ENCODE results near the gene TCN2.
"Not testable (repeated sequence)": the region's sequence is repeated elsewhere in the genome, so short reads cannot be mapped to it uniquely, and the experiment has no call there.

The TCN2 gene

DNA sequence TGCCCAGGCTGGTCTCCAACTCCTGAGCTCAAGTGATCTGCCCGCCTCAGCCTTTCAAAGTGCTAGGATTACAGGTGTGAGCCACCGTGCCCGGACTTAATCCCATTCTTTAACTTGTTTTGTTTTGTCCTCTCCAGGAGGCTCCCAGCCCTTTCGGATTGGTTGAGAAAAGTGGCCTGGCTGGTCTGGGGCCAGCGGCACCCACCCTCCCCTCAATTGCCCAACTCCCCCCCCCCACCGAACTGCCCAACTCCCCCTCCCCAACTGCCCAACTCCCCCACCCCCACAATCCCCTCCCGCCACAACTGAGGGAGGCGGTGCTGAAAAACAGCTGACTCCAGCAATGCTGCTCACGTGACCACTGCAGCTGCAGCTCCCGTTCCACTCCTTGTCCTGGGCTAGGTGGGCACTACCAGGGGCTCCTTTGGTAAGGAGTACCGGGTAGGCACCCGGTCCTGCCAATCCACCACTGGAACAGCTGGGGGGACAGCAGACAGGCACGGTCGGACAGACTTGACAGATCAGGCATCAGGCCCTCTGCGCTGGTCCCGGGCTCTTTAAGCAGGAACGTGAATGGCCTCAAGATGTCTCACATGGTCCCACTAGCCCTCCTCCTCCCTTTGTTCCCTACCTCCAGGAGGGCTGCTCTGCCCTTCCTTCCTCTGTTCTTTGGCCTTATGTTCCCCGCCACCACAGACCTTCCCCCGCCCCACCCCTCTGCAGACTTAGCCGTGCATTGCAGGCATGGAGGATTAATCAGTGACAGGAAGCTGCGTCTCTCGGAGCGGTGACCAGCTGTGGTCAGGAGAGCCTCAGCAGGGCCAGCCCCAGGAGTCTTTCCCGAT is at the start of gene TCN2:
TCN2 (plus strand) TSS at position 720 of the 845 bp plus-strand sequence. CDS start 158 bp downstream, outside the sequence.
- DNase-seq: no peak

- DNase-seq: no peak
Measured at GRCh38 chr22:30557243-30557642, 49.7 kb upstream of the TCN2 start.

DNA sequence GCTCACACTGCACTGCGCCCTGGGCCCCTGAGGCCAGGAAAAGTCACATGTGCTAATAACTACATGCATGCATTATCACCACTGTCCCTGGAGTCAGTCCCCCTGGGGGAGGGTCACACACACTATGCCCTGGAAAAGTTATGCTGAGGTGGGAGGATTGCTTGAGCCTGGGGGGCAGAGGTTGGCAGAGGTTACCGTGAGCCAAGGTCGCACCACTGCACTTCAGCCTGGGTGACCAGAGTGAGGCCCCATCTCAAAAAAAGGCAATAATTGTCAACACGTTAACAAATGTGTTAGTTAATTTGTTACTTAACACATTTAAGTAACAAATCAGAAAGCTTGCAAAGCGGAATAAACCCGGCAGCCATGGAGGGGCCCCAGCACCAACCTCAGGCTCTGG is 47.1 kb upstream of the TCN2 start:
- DNase-seq: no peak

DNA sequence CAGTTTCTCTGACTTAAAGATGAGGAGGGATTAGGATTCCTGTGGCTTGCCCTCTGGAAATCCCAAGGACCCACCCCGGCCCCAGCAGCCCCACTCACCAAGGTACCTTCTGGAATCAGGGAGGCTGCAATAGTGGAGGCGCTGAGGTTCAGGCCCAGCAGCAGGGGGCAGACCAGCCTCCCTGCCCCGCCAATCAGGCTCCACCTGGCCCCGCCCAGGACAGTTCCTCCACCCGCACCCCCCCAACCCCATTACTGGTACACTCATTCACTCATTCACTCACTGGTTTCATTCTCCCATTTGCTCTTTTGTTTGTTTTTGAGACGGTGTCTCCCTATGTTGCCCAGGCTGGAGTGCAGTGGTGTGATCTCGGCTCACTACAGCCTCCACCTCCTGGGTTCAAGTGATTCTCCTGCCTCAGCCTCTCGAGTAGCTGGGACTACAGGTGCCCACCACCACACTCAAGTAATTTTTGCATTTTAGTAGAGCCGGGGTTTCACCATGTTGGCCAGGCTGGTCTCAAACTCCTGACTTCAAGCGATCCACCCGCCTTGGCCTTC is 46.3 kb upstream of the TCN2 start:
- DNase-seq: not testable (repeated sequence)

DNA sequence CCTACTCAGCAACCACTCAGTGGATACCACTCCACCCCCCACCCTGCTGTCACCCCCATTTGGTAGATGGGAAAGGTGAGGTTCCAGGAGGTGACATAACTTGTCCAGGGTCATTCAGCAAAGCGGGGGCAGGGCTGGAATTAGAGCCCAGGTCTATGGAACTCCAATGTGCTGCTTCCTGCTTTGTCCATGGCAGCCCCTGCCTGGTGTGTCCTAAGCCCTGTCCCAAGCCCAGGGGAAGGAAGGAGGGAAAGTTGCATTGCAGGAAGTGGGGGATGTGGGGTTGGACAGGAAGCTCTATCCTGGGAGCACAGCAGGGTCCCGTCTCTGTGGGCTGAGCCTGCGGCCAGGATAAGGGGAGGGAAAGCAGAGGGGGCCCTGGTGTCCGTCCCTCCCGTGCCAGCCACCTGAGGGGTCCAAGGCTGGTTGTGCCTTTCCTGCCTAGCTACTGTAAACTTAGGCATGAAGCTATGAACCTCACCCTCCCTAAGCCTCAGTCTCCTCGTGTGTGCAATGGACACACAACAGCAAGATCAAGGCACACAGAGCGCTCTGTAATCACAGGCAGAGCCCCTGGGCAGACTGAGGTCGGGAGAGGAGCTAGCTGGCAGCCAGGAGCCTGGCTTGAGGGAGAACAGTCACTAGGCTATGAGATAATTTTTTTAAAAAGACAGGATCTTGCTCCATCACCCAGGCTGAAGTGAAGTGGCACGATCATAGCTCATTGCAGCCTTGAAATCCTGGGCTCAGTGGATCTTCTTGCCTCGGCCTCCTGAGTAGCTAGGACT is 45.4 kb upstream of the TCN2 start:
- no peak for DNase-seq

DNA sequence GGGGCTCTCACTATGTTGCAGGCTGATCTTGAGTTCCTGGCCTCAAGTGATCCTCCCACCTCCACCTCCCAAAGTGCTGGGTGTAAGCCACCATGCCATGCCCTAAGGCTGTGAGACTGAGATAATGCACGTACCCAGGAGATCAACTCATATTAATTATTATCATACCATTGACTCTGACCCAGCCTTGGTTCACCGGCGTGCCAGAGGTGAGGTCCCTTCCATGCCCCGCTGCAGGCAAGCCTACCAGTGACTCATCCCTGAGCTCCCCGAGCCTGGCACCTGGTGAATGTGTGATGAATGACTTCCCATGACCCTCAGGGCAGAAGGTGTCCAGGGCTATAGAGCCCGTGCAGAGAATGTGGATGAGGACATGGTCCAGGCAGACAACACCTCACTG is 44.6 kb upstream of the TCN2 start:
- DNase-seq: no peak

DNA sequence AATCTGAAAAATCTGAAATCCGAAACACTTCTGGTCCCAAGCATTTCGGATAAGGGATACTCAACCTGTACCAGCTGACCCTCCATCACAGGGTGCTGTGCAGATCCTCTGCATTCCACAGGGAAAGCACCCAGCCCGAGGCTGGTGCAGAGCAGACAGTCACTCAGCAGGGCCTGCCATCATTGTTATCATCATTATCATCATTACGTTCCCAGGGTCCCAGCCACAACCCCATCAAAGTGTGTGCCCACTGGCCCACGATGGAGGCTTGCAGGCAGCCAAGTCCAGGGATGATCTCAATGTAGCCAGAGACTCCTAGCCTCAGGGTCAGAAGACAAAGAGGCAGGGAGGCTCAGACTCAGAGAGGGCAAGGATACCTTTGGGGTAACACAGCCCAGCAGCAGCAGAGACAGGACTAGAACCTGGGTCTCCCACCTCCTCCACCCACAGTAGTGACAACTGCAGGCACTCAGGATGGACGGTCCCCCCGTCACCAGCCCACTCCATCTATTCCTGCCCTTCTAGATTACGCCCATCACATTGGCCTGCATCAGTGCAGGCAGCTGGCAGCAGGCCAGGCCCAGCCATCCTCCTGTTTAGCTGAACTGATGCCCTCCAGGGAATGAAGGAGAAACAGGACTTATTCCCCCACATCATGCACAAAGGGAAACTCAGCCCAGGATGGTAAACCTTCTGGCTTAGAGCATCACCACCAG is 42.8 kb upstream of the TCN2 start:
- DNase-seq: no peak

DNA sequence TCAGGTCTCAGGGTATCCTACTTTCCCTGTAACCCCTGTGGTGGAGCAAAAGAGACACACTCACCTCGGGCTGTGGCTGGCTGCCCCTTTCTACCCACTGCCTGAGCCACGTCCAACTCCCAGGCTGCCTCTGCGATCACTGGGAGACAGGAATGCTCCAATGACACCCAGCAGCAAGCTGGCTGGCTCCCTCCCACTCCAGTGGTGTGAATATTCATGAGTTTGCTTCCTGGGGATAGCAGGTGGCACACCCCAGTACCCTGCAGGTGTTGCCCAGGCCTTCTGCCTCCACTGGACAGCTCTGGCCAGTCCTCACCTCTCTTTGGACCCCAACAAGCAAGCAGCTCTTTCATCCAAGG is 42.2 kb upstream of the TCN2 start:
- DNase-seq: no peak

DNA sequence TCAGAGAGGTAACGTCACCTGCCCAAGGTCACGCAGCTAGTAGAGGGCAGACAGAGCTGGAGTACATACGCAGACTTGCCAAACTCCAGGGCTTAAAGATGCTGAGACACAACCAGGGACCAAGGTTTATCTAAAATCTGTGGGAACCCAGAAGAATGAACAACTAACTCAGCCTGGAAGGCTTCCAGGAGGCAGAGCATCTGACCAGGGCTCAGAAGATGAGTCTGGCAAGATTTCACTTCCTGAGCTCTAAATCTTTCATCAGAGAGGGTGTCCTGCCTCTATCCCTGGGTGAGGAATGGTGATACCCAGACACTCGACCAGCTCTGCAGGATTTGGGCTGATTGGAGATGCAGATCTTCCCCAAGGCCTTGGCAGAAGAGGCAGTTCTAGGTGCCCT is 41.6 kb upstream of the TCN2 start:
- DNase-seq: no peak

DNA sequence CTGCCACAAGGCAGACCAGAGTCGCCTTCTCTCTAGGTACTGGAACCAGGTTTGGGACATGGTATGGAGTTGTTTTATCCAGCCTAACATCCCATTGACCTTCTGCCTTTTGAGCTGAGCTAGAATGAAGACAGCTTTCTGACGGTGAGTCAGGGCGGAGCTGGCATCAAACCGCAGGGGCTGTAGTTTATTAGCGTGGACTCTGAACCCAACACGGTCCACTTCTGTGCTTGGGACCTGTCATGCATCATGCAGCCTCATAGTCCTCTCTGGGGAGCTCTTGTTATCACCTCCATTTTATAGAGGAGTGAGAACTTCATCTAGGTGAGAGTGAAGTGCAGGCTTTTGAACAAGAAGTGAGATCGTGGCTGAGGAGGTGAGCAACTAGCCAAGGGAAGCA is 40.8 kb upstream of the TCN2 start:
- no peak for DNase-seq

GRCh38 chr22:30567277-30567676 is 39.7 kb upstream of the TCN2 start:
- not testable (repeated sequence) for DNase-seq

DNA sequence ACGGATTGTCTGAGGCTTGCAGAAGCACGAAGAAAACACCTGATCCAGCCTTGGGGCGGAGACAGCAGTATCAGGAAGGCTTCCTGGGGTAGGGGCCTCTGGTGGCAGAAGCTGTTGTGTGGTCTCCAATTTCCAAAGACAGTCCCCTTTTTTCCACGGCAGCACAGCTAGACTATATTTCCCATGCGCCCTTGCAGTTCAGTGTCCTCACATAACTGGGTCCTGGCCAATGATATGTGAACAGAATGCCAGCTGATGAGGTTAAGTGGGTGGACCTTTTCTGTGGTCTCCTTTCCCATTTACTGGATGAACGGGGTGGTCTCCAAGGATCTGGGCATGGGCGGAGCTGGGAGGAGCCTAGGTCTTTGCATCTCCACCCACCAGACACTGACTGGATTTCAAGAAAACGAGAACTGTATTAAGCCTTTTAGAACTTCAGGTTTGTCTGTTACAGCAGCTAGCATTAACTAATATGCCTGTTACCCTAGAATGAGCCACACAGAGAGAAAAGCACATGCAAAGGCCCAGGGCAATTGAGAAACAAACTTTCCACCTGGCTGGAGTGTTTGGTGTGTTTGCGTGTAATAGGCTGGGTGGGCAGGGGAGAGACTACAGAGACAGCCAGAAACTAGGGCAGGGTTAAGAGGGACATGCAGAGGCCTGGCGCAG is 38.7 kb upstream of the TCN2 start:
- no peak for DNase-seq

- DNase-seq: no peak
Measured at GRCh38 chr22:30569674-30570202, 37.2 kb upstream of the TCN2 start.

- DNase-seq: no peak
Measured at GRCh38 chr22:30572210-30572609, 34.8 kb upstream of the TCN2 start.

DNA sequence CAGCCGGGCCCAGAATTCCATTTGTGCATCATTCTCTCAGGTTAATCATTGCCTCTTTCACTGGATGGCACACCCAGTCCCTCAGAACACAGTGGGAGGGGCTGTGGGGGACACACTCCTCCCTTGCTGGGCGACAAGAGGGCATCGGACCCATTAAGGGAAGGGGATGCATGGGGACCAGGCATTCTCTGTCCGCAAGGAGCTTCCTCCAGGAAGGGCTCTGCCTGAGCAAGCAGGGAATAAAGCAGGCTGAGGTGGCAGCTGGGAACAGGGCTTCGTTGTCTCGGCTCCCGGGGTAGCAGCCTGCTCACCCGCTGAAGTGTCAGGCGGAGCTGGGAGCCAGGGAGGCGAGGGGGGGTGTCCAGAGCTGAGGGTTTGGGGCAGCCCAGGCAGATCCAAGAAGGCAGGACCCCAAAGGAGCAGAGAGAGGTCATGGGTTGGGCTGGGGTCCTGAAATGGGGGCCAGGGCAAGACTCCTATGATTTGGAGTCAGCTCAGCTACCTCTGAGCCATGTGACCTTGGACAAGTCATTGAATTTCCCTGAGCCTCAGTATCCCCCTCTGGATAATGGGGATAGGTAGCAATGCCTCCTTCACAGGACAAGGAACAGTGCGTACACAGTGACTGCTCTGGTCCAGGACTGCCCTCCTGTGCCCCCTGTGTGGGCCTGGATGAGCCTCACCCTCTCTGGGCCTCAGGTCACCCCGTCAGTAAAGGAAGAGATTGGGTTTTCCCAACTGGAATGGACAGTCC is 34.0 kb upstream of the TCN2 start:
- DNase-seq: no peak

DNA sequence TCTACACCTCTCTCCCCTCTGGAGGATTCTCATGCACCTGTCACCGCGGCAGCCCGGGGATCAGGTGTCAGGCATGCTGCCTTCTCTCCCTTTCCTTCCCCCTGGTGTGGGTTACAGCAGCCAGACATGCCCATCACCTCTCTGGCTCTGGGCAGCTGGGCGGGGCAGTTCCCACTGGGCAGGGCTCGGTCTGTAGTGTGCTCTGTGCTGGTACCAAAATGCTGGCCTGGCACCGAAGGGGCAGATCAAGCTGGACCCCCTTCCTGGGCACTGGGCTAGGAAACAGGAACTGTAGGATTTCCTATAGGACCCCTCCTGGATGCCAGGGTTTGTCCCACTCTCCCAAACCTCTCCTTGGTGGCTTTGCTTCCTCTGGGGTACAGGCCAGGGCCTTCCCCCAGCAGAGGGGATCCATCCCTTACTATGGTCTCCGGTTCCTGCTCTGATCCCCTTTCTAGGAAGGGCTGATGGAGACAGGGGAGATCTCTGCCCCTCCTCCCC is 33.3 kb upstream of the TCN2 start:
- no peak for DNase-seq

GRCh38 chr22:30574095-30574981 is 32.6 kb upstream of the TCN2 start, which contains the start of gene GAL3ST1:
TSS of gene GAL3ST1 (minus strand) at chr22:30574665. CDS start at chr22:30557392, 17,273 bp downstream.
- DNase-seq: no peak

GRCh38 chr22:30574997-30575671 is 31.8 kb upstream of the TCN2 start:
- DNase-seq: no peak

DNA sequence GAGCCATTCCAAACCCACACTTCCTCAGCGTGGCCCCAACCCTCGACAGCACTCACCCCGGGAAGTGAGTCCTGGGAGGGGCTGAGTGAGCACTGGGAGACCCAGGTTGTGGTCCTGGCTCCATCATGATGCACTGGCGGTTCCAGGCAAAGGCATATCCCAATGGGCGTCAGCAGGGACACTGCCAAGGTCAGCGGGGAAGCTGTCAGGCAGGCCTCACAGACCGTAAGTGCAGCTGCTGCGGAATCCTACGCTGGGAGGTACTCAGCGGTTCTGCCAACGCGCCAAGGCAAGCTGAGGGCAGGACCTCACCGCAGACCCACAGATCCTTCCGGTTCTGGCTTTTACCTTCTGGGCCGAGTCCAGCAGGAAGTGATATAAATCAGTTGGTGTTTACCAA is 31.1 kb upstream of the TCN2 start:
- no peak for DNase-seq

DNA sequence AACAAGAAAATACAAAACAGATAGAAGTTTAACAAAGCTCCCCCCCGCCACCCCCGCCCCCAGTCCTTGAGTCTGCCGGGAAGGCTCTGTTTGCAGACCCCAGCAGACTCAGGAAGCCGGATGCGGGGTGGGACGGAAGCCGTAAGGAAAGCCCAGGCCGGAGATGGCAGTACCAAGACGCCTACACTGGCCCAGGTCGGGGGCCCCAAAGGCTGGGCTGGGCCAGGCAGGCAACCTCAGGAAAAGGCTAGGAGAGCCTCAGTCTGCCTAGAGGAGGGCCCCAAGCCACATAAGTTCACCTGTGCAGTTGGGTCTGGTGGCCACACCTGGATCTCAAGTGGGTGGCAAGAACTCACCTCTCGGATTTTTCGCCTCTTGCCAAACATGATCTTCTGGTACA is 28.5 kb upstream of the TCN2 start:
- DNase-seq: no peak
